HPDE6-E6E7 (cell line): Measurements from ENCODE around the gene AOPEP.
A peak's percentile ranks its signal among the peaks of the same experiment; 100 is the strongest.
"Not testable (repeated sequence)": the region's sequence is repeated elsewhere in the genome, so short reads cannot be mapped to it uniquely, and the experiment has no call there.

ENCODE experiments used
- DNase-seq: peaks from one replicate; pipeline ENCODE4 v3.0.0; 2011; ENCODE audit warnings: missing footprints; ENCODE audit errors: extremely low spot score

Gene AOPEP

DNA sequence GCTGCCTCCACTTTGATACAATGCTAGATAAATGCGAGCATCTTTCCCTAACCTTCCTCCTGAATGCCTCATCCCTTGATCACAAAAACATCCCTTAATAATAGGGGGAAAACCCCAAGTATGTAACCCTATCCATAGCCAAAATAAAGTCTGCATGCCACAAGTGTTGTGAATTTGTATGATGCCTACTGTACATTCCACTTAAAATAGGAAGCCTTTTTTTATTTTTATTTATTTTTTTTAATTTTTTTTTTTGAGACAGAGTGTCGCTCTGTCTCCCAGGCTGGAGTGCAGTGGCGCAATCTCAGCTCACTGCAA lies 207.0 kb downstream of the AOPEP start:
- no peak for DNase-seq

DNA sequence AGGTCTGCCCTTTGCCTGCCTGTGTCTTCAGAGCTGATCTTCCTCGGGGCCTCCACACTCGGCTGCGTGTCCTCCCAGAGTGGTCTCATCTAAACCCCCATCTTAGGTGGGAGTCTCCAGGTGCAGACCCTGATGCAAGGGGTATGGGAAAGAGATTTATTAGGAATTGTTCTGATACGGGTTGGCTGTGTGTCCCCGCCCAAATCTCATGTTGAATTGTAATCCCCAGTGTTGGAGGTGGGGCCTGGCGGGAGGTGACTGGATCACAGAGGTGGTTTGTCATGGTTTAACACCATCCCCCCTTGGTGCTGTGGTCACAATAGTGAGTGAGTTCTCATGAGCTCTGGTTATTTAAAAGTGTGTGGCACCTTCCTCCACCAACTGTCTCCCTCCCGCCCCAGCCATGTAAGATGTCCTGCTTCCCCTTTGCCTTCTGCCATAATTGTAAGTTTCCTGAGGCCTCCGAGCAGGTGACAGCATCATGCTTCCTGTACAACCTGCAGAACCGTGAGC lies 208.4 kb downstream of the AOPEP start:
- no peak for DNase-seq

DNA sequence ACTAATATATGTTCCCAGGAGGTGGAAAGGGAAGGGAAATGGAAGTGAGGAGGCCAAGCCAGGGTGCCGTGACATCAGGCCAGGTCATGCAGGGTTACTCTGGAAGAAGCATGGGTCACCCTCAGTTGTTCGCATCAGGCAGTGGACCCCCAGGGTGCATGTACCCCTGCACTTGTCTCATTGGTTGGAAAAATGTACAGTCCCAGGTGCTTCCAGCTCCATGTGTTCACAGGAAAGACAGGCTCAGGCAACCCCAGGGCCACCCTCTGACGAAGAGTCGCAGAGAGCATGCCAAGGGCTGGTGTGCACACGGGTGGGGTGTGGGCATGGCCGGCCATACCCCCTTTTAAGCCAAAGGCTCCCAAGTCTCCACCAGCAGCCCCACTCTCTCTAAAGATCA lies 208.9 kb downstream of the AOPEP start:
- no peak for DNase-seq

DNA sequence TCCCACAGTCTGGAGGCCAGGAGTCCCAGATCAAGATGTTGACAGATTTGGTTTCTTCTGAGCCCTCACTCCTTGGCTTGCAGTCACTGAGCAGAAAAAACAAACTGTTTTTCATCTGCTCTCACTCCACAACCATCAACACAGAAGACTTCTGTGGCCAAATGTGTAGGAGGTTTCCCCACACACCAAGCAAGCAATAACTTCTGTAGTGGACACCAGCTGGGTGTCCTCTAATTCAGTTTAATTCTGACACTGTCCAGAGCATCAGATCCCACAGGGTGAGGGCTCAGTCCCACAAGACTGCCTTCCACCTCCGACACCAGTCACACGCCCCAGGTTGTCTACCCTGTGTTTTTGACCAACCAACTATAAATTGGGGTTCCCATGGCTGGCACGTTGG lies 209.9 kb downstream of the AOPEP start:
- no peak for DNase-seq

DNA sequence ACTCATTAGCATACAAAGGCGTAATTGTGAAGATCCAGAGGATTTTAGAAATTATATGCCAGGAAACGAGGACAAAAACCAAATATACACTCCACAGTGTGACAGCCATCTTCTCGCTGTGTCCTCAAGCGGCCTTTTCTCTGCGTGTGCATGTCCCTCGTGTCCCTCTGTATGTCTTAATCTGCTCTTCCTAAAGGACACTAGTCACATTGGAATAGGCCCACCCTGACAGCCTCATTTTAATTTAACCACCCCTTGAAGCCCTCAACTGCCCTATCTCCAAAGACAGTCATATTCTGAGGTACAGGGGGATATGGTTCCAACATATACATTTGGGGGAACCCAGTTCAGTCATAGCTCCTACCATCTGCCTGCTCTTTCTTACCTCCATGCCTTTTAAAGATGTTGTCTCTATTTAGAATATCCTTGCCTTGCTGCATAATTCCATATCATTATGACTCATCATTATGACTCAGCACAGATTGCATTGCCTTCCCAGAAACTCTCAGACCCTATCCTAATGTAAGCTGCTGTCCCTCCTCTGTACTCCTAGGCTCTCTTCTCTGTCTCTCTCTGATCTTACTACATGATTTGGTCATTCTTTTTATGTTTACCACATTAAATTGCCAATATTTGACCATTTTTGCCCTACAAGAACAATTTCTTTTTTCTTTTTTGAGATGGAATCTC lies 210.9 kb downstream of the AOPEP start:
- no peak for DNase-seq

DNA sequence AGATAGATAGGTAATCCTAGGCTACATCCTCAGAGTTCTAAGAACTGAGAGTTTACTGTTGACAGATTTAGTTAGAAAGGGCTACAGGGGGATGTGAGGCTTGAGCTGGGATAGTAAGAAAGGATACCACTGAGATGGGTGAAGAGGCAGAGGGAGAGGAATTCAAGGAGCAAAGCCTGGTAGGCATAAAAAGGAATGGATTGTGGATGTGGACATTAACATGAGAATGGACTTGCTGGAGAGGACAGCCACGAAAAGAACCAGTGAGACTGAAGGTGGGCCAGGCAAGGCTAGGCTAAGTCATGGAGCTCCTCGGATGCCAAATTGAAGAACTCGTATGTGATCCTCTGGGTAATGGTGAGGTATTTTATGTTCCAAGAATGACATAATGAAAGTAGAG lies 211.9 kb downstream of the AOPEP start:
- no peak for DNase-seq

DNA sequence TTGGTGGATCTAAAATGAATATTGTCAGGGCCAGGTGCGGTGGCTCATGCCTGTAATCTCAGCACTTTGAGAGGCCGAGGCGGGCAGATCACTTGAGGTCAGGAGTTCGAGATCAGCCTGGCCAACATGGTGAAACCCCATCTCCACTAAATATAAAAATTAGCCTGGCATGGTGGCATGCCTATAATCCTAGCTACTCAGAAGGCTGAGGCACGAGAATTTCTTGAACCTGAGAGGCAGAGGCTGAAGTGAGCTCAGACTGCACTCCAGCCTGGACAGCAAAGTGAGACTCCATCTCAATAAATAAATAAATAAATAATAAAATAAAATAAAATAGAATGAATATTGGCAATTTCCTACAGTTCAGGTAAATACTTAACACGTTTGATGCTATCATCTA lies 213.8 kb downstream of the AOPEP start:
- DNase-seq = not testable (repeated sequence)

DNA sequence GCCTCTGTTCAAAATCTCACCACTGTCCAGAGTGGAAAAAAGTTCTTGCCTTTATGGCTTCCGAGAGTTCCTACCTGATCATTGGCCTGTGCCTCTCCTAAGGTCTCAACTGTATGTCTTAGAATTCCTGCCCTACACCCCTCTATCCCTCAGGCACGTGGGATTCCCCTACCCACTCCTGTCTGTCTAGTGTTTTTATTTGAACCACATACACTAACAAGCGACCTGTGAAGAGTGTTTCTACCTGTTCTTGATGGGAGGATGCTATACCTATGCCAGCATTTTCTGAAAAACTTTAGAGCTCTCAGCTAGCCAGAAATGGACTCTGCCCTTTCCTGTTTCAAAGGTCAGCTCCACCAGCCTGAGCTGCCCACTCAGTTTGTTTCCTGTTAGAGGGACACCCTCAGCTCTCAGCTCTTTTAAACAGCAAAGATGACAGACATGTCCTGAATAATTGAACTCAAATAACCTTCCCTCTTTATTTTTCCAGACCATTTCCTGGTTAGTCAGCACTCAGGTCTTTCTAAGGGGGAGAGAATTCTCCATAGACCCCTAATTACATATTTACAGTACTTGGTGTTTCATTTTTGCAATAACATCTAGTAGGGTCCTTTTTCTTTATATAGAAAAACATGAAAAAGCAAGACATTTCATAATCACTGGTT lies 214.8 kb downstream of the AOPEP start:
- no peak for DNase-seq

DNA sequence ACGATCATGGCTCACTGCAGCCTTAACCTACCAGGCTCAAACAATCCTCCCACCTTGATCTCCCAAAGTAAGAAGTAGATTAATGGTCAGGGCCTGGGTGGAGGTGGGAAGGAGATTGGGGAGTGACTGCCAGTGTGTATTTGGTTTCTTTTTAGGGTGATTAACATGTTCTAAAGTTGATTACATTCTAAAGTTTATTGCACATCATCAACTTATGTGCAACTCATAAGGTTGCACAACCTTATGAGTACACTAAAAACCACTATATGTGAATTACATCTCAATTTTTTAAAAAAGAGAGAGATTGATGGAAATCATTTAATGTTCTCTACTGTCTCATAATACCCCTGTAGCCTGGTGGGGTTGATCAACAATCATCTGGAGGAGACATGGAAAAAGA lies 218.1 kb downstream of the AOPEP start:
- DNase-seq = no peak

DNA sequence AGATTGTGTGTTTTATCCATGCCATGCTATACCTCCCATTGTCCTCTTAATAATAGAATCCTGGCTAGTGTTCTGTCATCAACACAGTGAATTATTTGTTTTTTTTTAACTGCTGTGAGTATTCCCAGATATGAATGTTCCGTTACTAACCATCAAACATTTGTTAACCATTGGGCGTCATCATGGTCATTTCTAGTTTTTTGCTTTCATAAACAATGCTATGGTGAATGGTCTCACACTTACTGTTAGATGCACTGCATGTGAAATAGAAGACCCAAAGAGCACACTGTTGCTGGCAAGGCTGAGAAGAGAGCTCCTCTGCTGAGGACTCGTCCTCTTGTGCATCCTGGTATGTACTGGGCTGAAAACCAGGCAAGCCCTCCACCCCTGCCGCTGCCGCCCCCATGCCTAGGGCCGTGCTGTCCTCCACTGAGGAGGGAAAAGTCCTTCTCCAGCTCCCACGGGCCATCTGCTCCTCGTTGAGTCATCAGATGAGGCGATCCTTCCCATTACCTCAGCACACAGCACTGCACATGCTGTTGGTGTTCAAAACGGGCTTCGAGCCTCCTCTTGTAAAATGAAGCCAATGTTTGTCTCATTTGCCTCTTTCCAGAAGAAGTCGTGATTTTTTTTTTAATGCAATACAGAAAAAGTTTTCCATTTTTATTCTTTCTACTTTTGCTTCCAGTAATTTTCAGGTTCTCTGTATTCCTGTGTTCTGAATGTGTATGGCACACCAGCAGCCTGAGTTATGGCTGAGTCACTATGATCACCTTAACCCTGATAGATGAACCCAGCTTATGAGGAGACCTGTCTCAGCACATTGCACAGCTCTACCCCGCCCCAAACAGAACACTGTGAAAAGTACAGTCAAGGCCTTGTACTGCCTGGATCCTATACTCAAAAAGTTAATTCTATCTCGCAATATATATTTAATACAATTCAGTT lies 219.0 kb downstream of the AOPEP start:
- peak; percentile 55 for DNase-seq

DNA sequence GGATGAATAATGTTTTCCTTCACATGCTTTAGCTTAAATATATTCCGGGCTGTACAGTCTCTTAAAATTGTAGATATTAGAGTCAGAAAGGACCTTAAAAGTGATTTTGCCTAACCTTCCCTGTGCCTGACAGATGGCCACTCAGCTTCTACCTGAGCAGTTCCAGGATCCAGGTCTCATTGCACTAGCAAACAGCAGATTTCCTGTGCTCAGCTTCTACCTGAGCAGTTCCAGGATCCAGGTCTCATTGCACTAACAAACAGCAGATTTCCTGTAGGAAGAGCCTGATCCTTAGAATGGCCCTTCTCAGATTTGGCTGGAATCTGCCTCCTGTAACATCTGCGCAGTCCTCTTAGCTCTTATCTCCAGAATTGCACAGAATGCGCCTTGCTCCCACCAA lies 219.8 kb downstream of the AOPEP start:
- no peak for DNase-seq

DNA sequence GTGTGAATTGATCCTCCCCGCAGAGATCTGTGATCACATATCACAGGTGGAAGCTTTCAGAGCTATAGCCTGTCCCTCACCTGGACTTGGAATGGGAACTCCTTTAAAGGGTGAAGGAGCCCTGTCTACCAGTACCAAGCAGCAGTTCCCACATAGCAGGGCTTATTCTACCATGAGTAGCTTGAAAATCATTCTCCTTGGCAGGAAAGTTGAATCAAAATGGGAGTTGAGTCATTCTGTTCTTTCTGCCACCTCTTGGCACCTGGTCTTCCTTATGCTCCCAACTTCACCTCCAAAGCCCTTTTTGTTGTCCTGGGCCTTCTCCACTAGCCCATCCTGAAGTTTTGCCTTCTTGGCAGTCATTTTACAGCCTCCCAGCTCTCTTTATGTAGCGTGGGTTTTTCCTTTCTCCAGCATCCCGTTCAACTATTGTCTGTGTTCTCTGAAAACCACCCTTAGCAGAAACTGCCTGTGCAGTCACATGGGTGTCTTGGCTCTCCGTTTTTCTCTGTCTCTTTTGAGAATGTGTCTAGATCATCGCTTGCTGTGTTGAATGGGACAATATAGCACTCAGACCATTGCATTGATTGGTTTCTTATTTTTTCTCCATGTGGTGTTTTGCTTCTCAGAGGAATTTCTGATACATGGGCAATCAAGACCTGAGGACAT lies 222.2 kb downstream of the AOPEP start:
- DNase-seq = no peak

DNA sequence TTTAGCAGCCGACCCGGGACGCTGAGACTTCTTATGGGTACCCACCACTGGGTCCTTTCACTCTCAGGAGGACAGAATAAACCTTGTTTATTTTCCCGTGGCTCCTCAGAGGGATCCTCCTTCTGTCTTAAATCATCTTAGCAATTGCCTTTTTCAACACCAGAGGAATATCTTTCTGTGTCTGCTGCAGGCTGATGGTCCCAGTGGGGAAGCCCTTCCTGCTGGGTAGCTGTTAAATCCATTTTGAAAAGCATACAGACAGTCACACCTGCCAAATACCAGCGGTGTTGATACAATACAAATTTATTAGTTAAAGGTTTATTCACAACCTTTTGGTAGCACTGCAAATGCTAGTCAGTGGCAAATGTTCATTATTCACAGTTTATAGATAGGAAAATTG lies 222.9 kb downstream of the AOPEP start:
- DNase-seq = no peak

DNA sequence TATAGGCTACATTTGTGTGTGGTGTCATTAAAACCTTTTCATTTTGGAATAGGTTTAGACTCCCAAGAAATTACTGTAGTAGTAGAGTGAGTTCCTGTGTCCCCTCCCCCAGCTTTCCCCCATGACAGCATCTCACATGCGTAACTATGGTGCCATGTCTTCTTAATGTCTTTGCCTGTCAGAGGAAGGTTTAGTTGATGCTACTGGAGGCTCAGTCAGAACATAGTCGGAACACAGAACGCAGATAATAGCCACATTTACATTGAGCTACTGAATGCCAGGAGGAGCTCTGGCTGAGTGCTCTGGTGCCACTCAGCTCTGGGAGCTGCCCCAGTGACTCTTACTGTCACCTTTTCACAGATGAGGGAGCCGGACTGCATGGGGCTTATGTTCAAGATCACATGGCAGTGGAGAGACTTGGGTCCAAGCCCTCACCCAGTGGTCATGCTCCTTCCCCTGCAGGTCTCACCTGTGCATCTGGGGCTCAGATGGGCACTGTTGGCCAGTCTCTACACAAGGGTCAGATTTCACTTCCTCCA lies 223.6 kb downstream of the AOPEP start:
- DNase-seq = no peak

DNA sequence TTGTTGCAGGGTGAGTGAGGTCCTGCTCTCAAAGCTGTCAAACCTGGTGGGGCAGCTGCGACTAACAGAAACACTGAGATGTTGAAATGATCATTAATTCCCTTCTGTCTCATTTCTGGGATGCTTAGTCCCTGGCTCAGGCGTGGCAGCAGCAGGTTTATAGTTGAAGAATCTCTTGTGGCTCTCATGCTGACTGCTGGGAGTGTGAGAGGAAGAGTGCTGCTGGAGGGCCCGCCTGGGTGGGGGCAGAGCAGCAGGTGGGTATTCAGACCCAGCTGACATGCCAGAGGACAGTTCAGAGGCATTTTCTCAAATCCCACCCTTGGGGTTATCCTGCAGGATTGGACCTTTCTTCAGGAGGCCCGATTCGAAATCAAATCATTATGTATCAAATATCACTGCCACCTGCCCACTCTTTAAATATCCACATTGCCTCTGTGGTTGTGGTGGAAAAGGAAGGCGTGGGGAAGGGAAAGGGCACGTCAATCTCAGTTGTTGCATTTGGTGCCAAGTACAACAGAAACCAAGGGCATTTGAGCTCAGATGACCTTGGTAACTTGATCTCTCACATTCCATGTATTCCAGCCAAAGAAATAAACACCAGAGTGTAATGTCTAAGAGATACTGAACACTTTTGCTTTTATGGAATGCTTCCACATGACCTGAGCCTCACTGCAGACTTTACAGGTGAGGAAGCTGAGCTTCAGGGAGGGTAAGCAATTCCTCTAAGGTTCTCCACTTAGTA lies 224.3 kb downstream of the AOPEP start:
- DNase-seq = no peak

DNA sequence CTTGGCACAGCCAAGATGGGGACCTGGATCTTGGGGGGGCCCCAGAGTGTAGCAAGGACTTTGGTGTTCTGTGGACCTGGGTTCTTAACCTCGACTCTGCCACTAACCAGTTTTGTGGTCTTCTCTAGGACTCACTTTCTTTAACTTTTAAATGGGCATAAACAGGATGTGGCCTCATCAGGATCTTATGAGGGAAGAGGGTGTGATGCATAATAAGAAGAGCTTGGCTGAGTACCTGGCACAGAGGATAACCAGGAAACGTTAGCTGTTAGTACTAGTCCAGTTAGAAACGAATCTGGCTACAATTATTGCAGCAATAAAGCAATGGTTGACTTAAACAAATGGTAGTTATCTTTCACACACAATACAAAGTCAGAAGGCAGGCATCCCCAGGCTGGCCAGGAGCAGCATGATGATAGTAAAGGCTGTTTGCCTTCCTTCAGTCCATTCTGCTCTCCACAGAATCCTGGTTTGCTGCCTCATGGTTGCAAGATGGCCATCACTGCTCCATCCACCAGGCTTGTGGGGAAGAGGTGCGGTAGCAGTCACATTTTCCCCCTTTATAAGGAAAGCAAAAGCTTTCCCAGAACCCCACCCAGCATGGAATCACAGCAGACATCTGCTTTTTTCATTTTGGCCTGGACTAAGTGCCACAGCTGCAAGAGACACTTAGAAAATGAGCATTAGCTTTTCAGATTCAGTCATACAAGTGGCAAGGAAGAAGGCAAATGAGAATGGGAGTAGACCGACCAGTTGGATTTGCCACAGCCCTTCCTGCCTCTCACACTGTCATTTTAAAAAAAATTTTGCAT lies 225.0 kb downstream of the AOPEP start:
- DNase-seq = no peak

DNA sequence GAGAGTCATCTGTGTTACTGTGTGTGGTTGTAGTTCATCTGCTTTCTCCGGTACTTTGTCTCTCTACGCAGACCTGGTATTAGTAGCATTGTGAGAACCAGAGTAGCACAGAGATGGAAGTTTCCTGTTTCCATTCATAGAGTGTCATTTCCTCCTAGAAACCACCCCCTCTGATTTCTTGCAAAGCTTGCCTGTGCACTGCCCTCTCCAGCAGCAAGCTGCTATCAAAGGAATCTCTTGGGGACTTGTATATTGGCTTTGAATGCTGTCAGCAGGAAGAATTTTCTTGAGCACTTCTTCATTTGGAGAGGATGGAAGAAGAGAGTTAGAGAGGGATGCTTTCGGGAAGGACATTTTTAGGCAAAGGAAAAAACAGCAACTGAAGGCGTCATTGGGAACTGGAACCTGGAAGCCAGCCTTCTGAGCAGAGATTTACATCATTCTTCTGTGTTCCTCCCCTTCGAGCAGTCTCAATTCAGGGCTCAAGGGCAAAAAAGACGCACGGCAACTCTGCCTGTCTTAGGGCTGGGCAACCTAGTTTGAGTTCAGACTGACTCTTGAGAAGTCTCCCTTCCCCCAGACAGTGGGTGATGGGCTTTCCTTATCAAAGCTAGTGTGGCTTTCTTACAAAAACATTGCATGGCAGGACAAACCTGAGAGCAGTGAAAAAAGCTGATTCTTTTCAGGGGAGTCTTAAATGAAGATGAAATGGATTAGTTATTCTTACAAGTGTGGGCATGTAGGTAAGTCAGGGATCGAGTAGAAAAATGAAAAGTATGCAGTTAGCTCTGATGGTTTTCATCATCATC lies 226.3 kb downstream of the AOPEP start:
- peak; percentile 37 for DNase-seq

DNA sequence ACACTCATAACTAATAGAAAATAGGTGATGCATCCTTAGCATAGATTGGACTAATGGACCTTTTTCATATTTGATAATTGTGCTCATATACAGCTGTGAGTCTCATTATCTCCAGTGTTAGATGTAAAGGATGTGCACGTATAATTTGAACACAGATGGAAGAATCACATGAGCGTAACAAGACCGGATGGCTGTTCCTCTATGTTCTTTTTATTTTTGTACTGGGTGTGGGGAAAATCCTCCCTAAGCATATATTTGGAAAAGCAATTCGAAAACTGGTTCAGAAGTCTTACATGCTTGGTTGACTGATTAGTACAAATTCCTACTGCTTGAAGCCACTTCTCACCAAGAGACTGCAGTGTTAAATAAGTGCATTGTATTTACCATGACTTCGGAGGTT lies 230.2 kb downstream of the AOPEP start:
- no peak for DNase-seq

DNA sequence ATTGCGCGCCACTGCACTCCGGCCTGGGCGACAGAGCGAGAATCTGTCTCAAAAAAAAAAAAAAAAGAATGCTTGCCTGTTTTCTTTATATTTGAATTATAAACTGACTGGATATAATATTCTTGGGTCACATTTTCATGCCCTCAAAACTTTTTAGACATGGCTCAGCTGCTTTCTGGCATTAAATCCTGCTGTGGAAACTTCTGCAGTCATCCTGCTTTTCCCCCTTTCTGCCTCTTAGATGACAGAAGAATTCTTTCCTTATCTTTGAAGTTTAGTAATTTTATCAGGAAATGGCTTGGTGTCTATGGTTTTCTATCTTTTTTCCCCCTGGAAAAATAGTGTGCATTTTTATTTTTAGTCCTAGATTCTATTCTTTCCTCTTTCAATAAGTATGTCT lies 234.5 kb downstream of the AOPEP start:
- no peak for DNase-seq
